GM20000 (cell line): ENCODE results near the gene GPATCH4.

Experiments used
- DNase-seq: peaks from one replicate; pipeline ENCODE4 v3.0.0; 2012; ENCODE audit warnings: low spot score
- CTCF ChIP-seq: IDR thresholded peaks from 2 replicates; pipeline ENCODE4 v1.5.1; 2012; ENCODE audit warnings: mild to moderate bottlenecking, control low read depth; ENCODE audit errors: extremely low read depth, missing control alignments

Gene GPATCH4

DNA sequence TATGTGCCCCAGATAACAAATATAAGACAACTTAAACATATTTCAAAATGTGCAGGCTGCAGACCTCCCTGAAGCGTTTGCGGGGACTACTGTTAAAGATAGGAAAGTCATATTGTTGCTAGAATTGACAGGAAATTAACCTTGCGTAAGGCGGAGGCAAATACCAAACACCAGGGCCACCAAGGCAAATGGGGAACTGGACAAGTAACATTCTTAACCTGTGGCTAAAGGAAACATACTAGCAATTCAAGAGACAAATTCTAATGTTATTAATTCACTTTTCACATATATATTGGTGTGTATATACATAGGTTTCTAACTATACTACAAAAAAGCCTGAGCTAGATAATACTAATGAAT is 24.8 kb upstream of the GPATCH4 start:
- DNase-seq, result no peak
- TF ChIP-seq CTCF, result no peak

GRCh38 chr1:156625436-156626078 is 24.3 kb upstream of the GPATCH4 start:
- peak; percentile 64 for TF ChIP-seq CTCF

DNA sequence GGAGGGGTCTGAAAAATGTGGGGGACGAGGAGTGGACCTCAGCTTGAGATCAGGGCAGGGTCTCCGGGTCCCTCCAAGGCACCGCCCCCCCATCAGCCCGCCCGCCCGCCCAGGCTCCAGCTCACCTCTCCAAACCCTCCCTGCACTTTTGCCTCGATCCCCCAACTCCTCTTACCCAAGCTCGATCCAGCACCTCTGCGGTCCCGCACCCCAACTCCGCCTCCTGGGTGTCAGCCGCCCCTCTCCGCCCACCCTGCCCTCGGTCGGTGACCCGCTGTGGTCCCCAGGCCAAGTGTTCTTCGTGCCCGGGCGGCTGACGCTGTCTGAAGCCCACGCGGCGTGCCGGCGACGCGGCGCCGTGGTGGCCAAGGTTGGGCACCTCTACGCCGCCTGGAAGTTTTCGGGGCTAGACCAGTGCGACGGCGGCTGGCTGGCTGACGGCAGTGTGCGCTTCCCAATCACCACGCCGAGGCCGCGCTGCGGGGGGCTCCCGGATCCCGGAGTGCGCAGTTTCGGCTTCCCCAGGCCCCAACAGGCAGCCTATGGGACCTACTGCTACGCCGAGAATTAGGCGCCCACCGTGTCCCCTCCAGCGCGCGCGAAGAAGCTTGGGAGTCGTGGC is 23.6 kb upstream of the GPATCH4 start:
- no peak for TF ChIP-seq CTCF
- no peak for DNase-seq

More at GRCh38 chr1:156625436-156626078, 24.3 kb upstream of the GPATCH4 start:
- peak; percentile 75 for DNase-seq

- peak; percentile 26 for TF ChIP-seq CTCF
- DNase-seq, result peak; percentile 72
These were observed 22.9 kb upstream of the GPATCH4 start for GRCh38 chr1:156623946-156624813.

DNA sequence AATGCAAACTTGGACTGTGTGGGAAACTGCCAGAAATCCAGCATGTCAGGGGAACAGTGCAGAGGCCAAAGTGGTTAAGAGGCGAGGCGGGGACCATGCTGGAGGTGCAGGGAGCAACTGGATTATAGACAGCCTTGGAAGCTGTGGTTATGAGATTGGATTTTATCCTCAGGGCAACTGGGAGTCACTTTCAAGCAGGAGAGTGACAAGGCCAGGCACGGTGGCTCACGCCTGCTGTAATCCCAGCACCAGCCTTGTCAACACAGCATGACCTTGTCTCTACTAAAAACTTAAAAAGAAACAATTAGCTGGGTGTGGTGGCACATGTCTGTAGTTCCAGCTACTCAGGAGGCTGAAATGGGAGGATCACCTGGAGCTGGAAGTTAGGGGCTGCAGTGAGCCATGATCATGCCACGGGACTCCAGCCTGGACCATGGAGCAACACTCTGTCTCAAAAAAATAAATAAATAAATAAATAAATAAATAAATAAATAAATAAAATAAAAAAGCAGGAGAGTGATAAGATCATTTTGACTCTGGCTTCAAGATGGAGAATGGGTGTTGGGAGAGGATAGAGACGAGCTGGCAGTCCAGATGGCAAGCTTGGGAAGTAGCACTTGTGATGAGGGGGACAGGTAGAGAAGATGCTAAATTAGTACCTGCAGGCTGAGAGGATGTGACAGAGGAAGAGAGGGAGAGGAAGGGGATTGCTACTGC is 21.5 kb upstream of the GPATCH4 start:
- TF ChIP-seq CTCF, result no peak
- no peak for DNase-seq

DNA sequence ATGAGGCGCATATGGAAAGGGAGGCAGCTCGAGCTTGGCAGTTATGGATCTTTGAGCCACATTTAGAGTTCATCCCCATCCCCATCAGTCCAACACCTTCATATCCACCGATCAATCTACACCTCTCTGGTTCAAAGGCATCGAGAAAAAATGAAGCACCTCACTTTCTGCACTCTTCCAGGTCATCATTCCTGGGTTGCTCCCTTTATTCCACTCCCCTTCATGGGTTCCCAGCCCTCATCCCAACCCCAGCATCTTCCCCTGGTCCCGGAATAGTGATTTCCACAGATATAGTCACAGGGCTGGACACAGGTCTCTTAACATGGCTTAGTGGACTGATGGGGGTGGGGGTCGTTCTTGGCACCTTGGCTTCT is 18.3 kb upstream of the GPATCH4 start:
- no peak for TF ChIP-seq CTCF
- no peak for DNase-seq
